Psoas muscle (tissue), 8 donors: Measurements from ENCODE around the gene C1orf21. TPM values are rescaled to one million over a fixed set of nuclear protein-coding genes. Genes with fewer than 3 reads are reported as not detected.

Source experiments
- ATAC-seq, 4 donors: fragments of 200-7000 bp; cut with Tn5 transposase; one replicate each; pipeline ENCODE4 v1.9.1; 2020; ENCODE audit warnings: moderate library complexity in 3 of 4, mild to moderate bottlenecking in 2 of 4
- DNase-seq, 2 donors: peaks; one replicate each; pipeline ENCODE4 v3.0.0-alpha.2; 2020
- H3K27ac ChIP-seq: fragments of 200-600 bp; one replicate; pipeline ENCODE4 v1.8.0; 2022
- H3K27me3 ChIP-seq, 3 donors: fragments of 200-600 bp in 1 of 3; one replicate each; pipeline versions ENCODE4 v1.6.1 to v1.8.0; 2013 to 2022; ENCODE audit warnings: low read length in 2 of 3, mild to moderate bottlenecking in 2 of 3, moderate library complexity in 1 of 3; ENCODE audit not compliant: insufficient read depth in 3 of 3
- H3K36me3 ChIP-seq, 2 donors: fragments of 200-600 bp in 1 of 2; one replicate each; pipeline versions ENCODE4 v1.6.1 to v1.8.0; 2013 to 2022; ENCODE audit warnings: low read depth in 1 of 2, mild to moderate bottlenecking in 1 of 2, moderate library complexity in 1 of 2; ENCODE audit not compliant: insufficient read depth in 1 of 2
- H3K4me1 ChIP-seq: fragments of 200-600 bp; one replicate; pipeline ENCODE4 v1.8.0; 2022
- H3K4me3 ChIP-seq: fragments of 200-600 bp; one replicate; pipeline ENCODE4 v1.8.0; 2022; ENCODE audit warnings: mild to moderate bottlenecking
- H3K9me3 ChIP-seq: fragments of 200-600 bp; one replicate; pipeline ENCODE4 v1.8.0; 2022
- CTCF ChIP-seq: fragments of 200-600 bp; IDR thresholded peaks from one replicate; pipeline ENCODE4 v1.8.0; 2022; ENCODE audit warnings: antibody characterized with exemption
- WGBS, 3 donors: extraction: QIAGEN DNeasy Blood & Tissue Kit; methylation state at CpG; one replicate each; pipeline versions ENCODE4 v1.1.6 to v1.1.7; 2013; 5-methylcytosine and 5-hydroxymethylcytosine counted together
- intact Hi-C, 2 donors: fragments of 100-400 bp; cut with DNase I; formaldehyde crosslinking; loops; one replicate each; pipeline versions ENCODE4 v1.11.0 to v1.14.2; 2022
- polyA plus RNA-seq, 3 donors: library from polyadenylated mRNA; stranded (reverse); fragments of 200-250 nt; gene quantifications; one replicate each; pipeline ENCODE4 v1.2.3, GENCODE V29; 2013
- total RNA-seq, 4 donors: library from RNA; stranded (reverse); fragmentation: NEBNext Ultra II Directional in 2 of 4; extraction: Animal tissue kit (Norgen Biotek cat#: 25700) in 2 of 4; gene quantifications; one replicate each; pipeline versions ENCODE4 v1.2.1 to v1.2.4, GENCODE V29; 2021 to 2023
- donor health status: healthy with polysubstance abuse.
- donor health status: DM: no; HTN: no; CAD: no; lungs with moderate emphysema.
- donor health status: Bipolar disorder and iron deficiency.
- donor health status: healthy.
- donor health status: DM: yes; HTN: yes; CAD: no.
- donor health status: DM: no; HTN: no; CAD: no.
- donor health status: DM: no; HTN: no; CAD: no.
- donor health status: DM: yes; HTN: yes; CAD: no.

C1orf21 gene
- total and polyA plus RNA-seq, 7 donors: 55.5 to 216 (median 171) TPM

GRCh38 chr1:184577319-184577718 lies 190.5 kb downstream of the C1orf21 start:
- no peak for DNase-seq
- Histone ChIP-seq H3K27me3 (no peaks in the 10 kb centered on the region), H3K36me3 (no peaks in the 10 kb centered on the region), H3K4me1 (peaks cover 32% of the 10 kb centered on the region), H3K4me3 (no peak overlapping the region), H3K27ac (peak overlapping the region; percentile 34), H3K9me3 (no peaks in the 10 kb centered on the region)
- intact Hi-C loops: loop anchor here in 1 of 2 donors (10.0 kb wide), 1 partner anchor 87 kb away; no protein-coding TSS in a partner anchor
- ATAC-seq: peak in 3 of 4 donors; percentile 15 to 61 (median 36)
- TF ChIP-seq CTCF: no peak
- 24 to 38% (median 26%) methylated on average over 6 of the region's 6 CpGs for WGBS, 3 donors

- intact Hi-C loops: no loop called here
- no peak for TF ChIP-seq CTCF
- 82 to 98% (median 82%) methylated on average over 2 of the region's 2 CpGs for WGBS, 3 donors
Observed at GRCh38 chr1:184582411-184582810, 195.6 kb downstream of the C1orf21 start.

GRCh38 chr1:184583849-184584248 lies 197.0 kb downstream of the C1orf21 start:
- Histone ChIP-seq H3K4me1 (peaks cover 5% of the 10 kb centered on the region), H3K36me3 (no peaks in the 10 kb centered on the region), H3K27me3 (no peaks in the 10 kb centered on the region), H3K9me3 (no peaks in the 10 kb centered on the region), H3K4me3 (no peak overlapping the region), H3K27ac (no peak overlapping the region)
- DNase-seq: no peak
- intact Hi-C loops: no loop called here
- WGBS, 3 donors: 61 to 70% (median 66%) methylated on average over 5 of the region's 5 CpGs
- no peak for ATAC-seq
- TF ChIP-seq CTCF: no peak

More at GRCh38 chr1:184582411-184582810, 195.6 kb downstream of the C1orf21 start:
- DNase-seq (no peak), ATAC-seq (no peak)
- no peak overlapping the region for H3K4me3 ChIP-seq
- H3K36me3 ChIP-seq: no peaks in the 10 kb centered on the region
- no peaks in the 10 kb centered on the region for H3K9me3 ChIP-seq
- H3K27me3 ChIP-seq: no peaks in the 10 kb centered on the region
- peaks cover 11% of the 10 kb centered on the region for H3K4me1 ChIP-seq
- H3K27ac ChIP-seq: no peak overlapping the region

GRCh38 chr1:184588701-184589100 lies 201.9 kb downstream of the C1orf21 start:
- intact Hi-C loops: loop anchor here in 1 of 2 donors (5.0 kb wide), 1 partner anchor 74 kb away; no protein-coding TSS in a partner anchor
- H3K4me3 ChIP-seq: no peak overlapping the region
- 83 to 92% (median 89%) methylated on average over 3 of the region's 3 CpGs for WGBS, 3 donors

More at GRCh38 chr1:184588701-184589100, 201.9 kb downstream of the C1orf21 start:
- no peak for TF ChIP-seq CTCF
- DNase-seq (no peak), ATAC-seq (no peak)
- peaks cover 3 to 31% of the 10 kb centered on the region in 2 donors for H3K36me3 ChIP-seq
- H3K4me1 ChIP-seq: peaks cover 5% of the 10 kb centered on the region
- H3K27me3 ChIP-seq: no peaks in the 10 kb centered on the region
- H3K9me3 ChIP-seq: no peaks in the 10 kb centered on the region
- H3K27ac ChIP-seq: no peak overlapping the region
